ENCODE data around the gene ACTL9. TPM values are rescaled to one million over a fixed set of nuclear protein-coding genes. Genes with fewer than 3 reads are reported as not detected.

ACTL9 gene
- total and polyA plus RNA-seq, 2 donors (not counting 3 experiments of a cell fraction or from before 2014, with no cell fraction given) = not detected

DNA sequence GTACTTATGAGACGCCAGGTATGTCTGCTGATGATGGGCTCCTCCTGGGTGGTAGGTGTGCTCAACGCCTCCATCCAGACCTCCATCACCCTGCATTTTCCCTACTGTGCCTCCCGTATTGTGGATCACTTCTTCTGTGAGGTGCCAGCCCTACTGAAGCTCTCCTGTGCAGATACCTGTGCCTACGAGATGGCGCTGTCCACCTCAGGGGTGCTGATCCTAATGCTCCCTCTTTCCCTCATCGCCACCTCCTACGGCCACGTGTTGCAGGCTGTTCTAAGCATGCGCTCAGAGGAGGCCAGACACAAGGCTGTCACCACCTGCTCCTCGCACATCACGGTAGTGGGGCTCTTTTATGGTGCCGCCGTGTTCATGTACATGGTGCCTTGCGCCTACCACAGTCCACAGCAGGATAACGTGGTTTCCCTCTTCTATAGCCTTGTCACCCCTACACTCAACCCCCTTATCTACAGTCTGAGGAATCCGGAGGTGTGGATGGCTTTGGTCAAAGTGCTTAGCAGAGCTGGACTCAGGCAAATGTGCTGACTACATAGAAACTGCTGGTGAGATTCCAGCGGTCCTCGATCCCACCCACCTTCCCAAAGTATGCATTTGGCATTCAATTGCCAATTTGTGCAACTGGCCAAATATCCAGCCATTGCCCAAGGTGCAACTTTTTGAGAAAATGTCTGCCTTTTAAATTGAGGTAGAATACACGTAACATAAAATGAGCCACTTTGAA lies 33.0 kb upstream of the ACTL9 start:
- Histone ChIP-seq H3K4me3 (replicated peaks in 1 of 3; ENCODE audit: insufficient read depth in 1 of 3, low read depth in 1 of 3, low read length in 3 of 3) (no peak overlapping the region), H4K20me1 (replicated peaks; ENCODE audit: control insufficient read depth, extremely low read depth, insufficient read depth, low read length) (no peaks in the 10 kb centered on the region), H3K27me3 (ENCODE audit: control insufficient read depth in 2 of 2, insufficient read depth in 2 of 2, low read length in 2 of 2) (no peaks in the 10 kb centered on the region), H3K36me3 (ENCODE audit: control insufficient read depth in 2 of 2, extremely low read depth in 1 of 2, insufficient read depth in 2 of 2, low read length in 2 of 2) (no peaks in the 10 kb centered on the region), H3K9me3 (replicated peaks; ENCODE audit: control insufficient read depth, insufficient read depth, low read length) (peaks cover 11% of the 10 kb centered on the region), H2AFZ (ENCODE audit: low read depth, low read length) (no peak overlapping the region), H3K4me2 (ENCODE audit: insufficient read depth, low read length) (no peak overlapping the region), H3K27ac (ENCODE audit: insufficient read depth, low read depth, low read length) (no peak overlapping the region), H3K9ac (replicated peaks; ENCODE audit: extremely low read depth, insufficient read depth, low read length) (no peak overlapping the region), H3K9me1 (replicated peaks; ENCODE audit: control insufficient read depth, extremely low read depth, insufficient read depth, low read length) (no peaks in the 10 kb centered on the region), H3K79me2 (ENCODE audit: control insufficient read depth, insufficient read depth, low read length) (no peaks in the 10 kb centered on the region), H3K4me1 (ENCODE audit: control insufficient read depth, extremely low read depth, insufficient read depth, low read length) (no peaks in the 10 kb centered on the region)
- DNase-seq (ENCODE audit: low read depth, low spot score) = no peak
- TF ChIP-seq FOS (IDR thresholded peaks at IDR 0.05; ENCODE audit: borderline replicate concordance, insufficient read depth, low read length) (no peak), POLR2A (IDR thresholded peaks at IDR 0.05; ENCODE audit: low read depth, low read length) (no peak), EZH2 (IDR thresholded peaks at IDR 0.05; ENCODE audit: borderline replicate concordance, low read depth, low read length, severe bottlenecking) (no peak)
- TF ChIP-seq, protein P1, sequence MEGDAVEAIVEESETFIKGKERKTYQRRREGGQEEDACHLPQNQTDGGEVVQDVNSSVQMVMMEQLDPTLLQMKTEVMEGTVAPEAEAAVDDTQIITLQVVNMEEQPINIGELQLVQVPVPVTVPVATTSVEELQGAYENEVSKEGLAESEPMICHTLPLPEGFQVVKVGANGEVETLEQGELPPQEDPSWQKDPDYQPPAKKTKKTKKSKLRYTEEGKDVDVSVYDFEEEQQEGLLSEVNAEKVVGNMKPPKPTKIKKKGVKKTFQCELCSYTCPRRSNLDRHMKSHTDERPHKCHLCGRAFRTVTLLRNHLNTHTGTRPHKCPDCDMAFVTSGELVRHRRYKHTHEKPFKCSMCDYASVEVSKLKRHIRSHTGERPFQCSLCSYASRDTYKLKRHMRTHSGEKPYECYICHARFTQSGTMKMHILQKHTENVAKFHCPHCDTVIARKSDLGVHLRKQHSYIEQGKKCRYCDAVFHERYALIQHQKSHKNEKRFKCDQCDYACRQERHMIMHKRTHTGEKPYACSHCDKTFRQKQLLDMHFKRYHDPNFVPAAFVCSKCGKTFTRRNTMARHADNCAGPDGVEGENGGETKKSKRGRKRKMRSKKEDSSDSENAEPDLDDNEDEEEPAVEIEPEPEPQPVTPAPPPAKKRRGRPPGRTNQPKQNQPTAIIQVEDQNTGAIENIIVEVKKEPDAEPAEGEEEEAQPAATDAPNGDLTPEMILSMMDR (IDR thresholded peaks at IDR 0.05; ENCODE audit: extremely low read depth in 1 of 2, insufficient read depth in 1 of 2, low read depth in 1 of 2, low read length in 2 of 2) = no peak
- no peak for FAIRE-seq
- dilution Hi-C loops (cut with MboI; ENCODE audit: extremely low pct_ligation_motif_present, low sequenced_read_pairs) (no loop called here), intact Hi-C loops (cut with micrococcal nuclease) (no loop called here)
- POLR2A ChIA-PET = no interaction called here
- CTCF ChIA-PET = no interaction called here
- no TSS peak for BruUV-seq (replicated peaks)

DNA sequence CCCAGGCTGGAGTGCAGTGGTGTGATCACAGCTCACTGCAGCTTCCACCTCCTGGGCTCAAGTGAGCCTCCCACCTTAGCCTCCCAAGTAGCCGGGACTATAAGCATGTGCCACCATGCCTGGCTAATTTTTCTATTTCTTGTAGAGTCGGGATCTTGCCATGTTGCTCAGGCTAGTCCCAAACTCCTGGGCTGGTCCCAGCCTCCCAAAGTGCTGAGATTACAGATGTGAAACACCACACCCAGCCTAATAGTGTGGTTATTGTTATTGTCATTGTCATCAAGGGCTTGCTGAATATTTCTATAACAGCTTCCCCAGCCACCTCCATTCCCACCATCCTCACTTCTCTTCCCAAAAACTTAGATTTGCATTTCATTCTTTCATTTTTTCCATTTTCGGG lies 25.7 kb upstream of the ACTL9 start:
- Histone ChIP-seq H3K9me1 (replicated peaks; ENCODE audit: control insufficient read depth, extremely low read depth, insufficient read depth, low read length) (no peaks in the 10 kb centered on the region), H3K4me3 (replicated peaks in 1 of 3; ENCODE audit: insufficient read depth in 1 of 3, low read depth in 1 of 3, low read length in 3 of 3) (no peak overlapping the region), H4K20me1 (replicated peaks; ENCODE audit: control insufficient read depth, extremely low read depth, insufficient read depth, low read length) (no peaks in the 10 kb centered on the region), H3K9me3 (replicated peaks; ENCODE audit: control insufficient read depth, insufficient read depth, low read length) (no peaks in the 10 kb centered on the region), H3K9ac (replicated peaks; ENCODE audit: extremely low read depth, insufficient read depth, low read length) (no peak overlapping the region), H3K27me3 (ENCODE audit: control insufficient read depth in 2 of 2, insufficient read depth in 2 of 2, low read length in 2 of 2) (no peaks in the 10 kb centered on the region), H3K79me2 (ENCODE audit: control insufficient read depth, insufficient read depth, low read length) (no peaks in the 10 kb centered on the region), H3K36me3 (ENCODE audit: control insufficient read depth in 2 of 2, extremely low read depth in 1 of 2, insufficient read depth in 2 of 2, low read length in 2 of 2) (no peaks in the 10 kb centered on the region), H3K4me2 (ENCODE audit: insufficient read depth, low read length) (no peak overlapping the region), H3K27ac (ENCODE audit: insufficient read depth, low read depth, low read length) (no peak overlapping the region), H2AFZ (ENCODE audit: low read depth, low read length) (no peak overlapping the region), H3K4me1 (ENCODE audit: control insufficient read depth, extremely low read depth, insufficient read depth, low read length) (no peaks in the 10 kb centered on the region)
- DNase-seq (ENCODE audit: low read depth, low spot score) = no peak
- no peak for FAIRE-seq
- ChIA-PET POLR2A (no interaction called here), CTCF (no interaction called here)
- dilution Hi-C loops (cut with MboI; ENCODE audit: extremely low pct_ligation_motif_present, low sequenced_read_pairs) (no loop called here), intact Hi-C loops (cut with micrococcal nuclease) (no loop called here)
- BruUV-seq (replicated peaks) = no TSS peak
- no peak for TF ChIP-seq JUN (IDR thresholded peaks at IDR 0.05; ENCODE audit: borderline replicate concordance, insufficient read depth, insufficient read length, low read depth)
- no peak for TF ChIP-seq POLR2AphosphoS5 (IDR thresholded peaks at IDR 0.05; ENCODE audit: insufficient read depth, low read depth, low read length)
- TF ChIP-seq, protein P1 (IDR thresholded peaks at IDR 0.05; ENCODE audit: extremely low read depth in 1 of 2, insufficient read depth in 1 of 2, low read depth in 1 of 2, low read length in 2 of 2) = no peak
- TF ChIP-seq POLR2A (IDR thresholded peaks at IDR 0.05; ENCODE audit: low read depth, low read length) = no peak
- no peak for TF ChIP-seq FOS (IDR thresholded peaks at IDR 0.05; ENCODE audit: borderline replicate concordance, insufficient read depth, low read length)
- no peak for TF ChIP-seq MAX (IDR thresholded peaks at IDR 0.05; ENCODE audit: insufficient read depth, insufficient read length)
- no peak for TF ChIP-seq EZH2 (IDR thresholded peaks at IDR 0.05; ENCODE audit: borderline replicate concordance, low read depth, low read length, severe bottlenecking)
- TF ChIP-seq MYC (IDR thresholded peaks at IDR 0.05; ENCODE audit: low read depth, low read length) = no peak
- no peak for TF ChIP-seq GATA2 (IDR thresholded peaks at IDR 0.05; ENCODE audit: insufficient read depth, insufficient read length, low read depth, low read length)
